Heart left ventricle (tissue), 16 donors: ENCODE results near the gene CWC27. TPM values are rescaled to one million over a fixed set of nuclear protein-coding genes. Genes with fewer than 3 reads are reported as not detected.

ENCODE experiments used
- ATAC-seq, 4 donors: fragments of 200-7000 bp; cut with Tn5 transposase; one replicate each; pipeline ENCODE4 v1.9.1; 2020 to 2022; ENCODE audit warnings: moderate library complexity in 4 of 4, mild to moderate bottlenecking in 3 of 4, moderate number of reproducible peaks in 1 of 4
- DNase-seq, 5 donors: peaks; one replicate each; pipeline ENCODE4 v3.0.0-alpha.2; 2020
- H3K27ac ChIP-seq, 12 donors: fragments of 200-600 bp; sonication (generic) in 4 of 12; one replicate each; pipeline versions ENCODE4 v1.5.0 to v1.8.0; 2016 to 2022; ENCODE audit warnings: mild to moderate bottlenecking in 2 of 12
- H3K27me3 ChIP-seq, 9 donors: fragments of 200-600 bp; sonication (generic) in 2 of 9; one replicate each; pipeline versions ENCODE4 v1.5.1 to v1.8.0; 2016 to 2022; ENCODE audit warnings: mild to moderate bottlenecking in 3 of 9
- H3K36me3 ChIP-seq, 9 donors: fragments of 200-600 bp; sonication (generic) in 2 of 9; one replicate each; pipeline versions ENCODE4 v1.5.0 to v1.8.0; 2018 to 2022; ENCODE audit warnings: mild to moderate bottlenecking in 2 of 9
- H3K4me1 ChIP-seq, 12 donors: fragments of 200-600 bp; sonication (generic) in 4 of 12; one replicate each; pipeline versions ENCODE4 v1.5.0 to v1.8.0; 2016 to 2022; ENCODE audit warnings: mild to moderate bottlenecking in 3 of 12
- H3K4me3 ChIP-seq, 12 donors: fragments of 200-600 bp; sonication (generic) in 4 of 12; one replicate each; pipeline versions ENCODE4 v1.5.0 to v1.8.0; 2017 to 2022; ENCODE audit warnings: mild to moderate bottlenecking in 9 of 12, moderate library complexity in 4 of 12
- H3K9me3 ChIP-seq, 12 donors: fragments of 200-600 bp; sonication (generic) in 4 of 12; one replicate each; pipeline versions ENCODE4 v1.5.0 to v1.8.0; 2016 to 2022; ENCODE audit warnings: mild to moderate bottlenecking in 1 of 12
- POLR2A ChIP-seq, 2 donors: fragments of 450-650 bp; IDR thresholded peaks; one replicate each; pipeline ENCODE4 v1.6.1; 2017; ENCODE audit warnings: antibody characterized with exemption in 2 of 2, mild to moderate bottlenecking in 2 of 2, moderate library complexity in 2 of 2
- WGBS, 4 donors: extraction: QIAGEN DNeasy Blood & Tissue Kit in 2 of 4; methylation state at CpG; one replicate each; pipeline versions ENCODE4 v1.1.5 to v1.1.7; 2013 to 2018; 5-methylcytosine and 5-hydroxymethylcytosine counted together
- intact Hi-C, 10 donors: fragments of 100-400 bp; cut with DNase I; formaldehyde crosslinking; loops; one replicate each; pipeline versions ENCODE4 v1.11.1 to v1.14.2; 2022
- polyA plus RNA-seq, 2 donors: library from polyadenylated mRNA; stranded (reverse); fragments of 200-250 nt; gene quantifications; one replicate each; pipeline ENCODE4 v1.2.3, GENCODE V29; 2013
- total RNA-seq, 9 donors: library from RNA; depleted of rRNA in 2 of 9; stranded (reverse); fragments of >200 nt in 2 of 9; fragmentation: NEBNext Ultra II Directional in 3 of 9; extraction: Animal tissue kit (Norgen Biotek cat#: 25700) in 3 of 9; gene quantifications; one replicate each; pipeline versions ENCODE4 v1.1.0 to v1.2.4, GENCODE V29; 2016 to 2023
- TF ChIP-seq, protein P1 (sequence below), 12 donors: fragments of 200-600 bp; sonication (generic) in 4 of 12; IDR thresholded peaks; one replicate each; pipeline versions ENCODE4 v1.5.0 to v1.8.0; 2018 to 2022; ENCODE audit warnings: antibody characterized with exemption in 12 of 12, mild to moderate bottlenecking in 5 of 12
- donor health status: ischemic (EF 13 %, LVEDD 7.1; RV severe dilation, severe dysfunction).
- donor health status: healthy with polysubstance abuse.
- donor health status: DM: no; HTN: yes; CAD: no.
- donor health status: DM: no; HTN: no; CAD: no.
- donor health status: ischemic (EF 25% LVEDD 6.9; RV normal size, moderate dysfunction).
- donor health status: ischemic (EF 25% LVEDD 5.7; RV mildly dilated, moderate dysfunction).
- donor health status: healthy.
- donor health status: DM: yes; HTN: yes; CAD: no.
- donor health status: ischemic (EF 35%, LVEDD 5.7; RV mildly dilated, moderate dysfunction).
- donor health status: nonischemic (EF 11% LVEDD 7.7; RV severe dilation, severe dysfunction).
- donor health status: DM: yes; HTN: yes; CAD: no.
- donor health status: PGD.
- donor health status: ischemic (EF 29% LVEDD 5.4; RV normal size, mild dysfunction).
- donor health status: nonischemic (EF 23%, LVEDD 6.1; RV moderate dilation, normal function).

Gene CWC27
- total and polyA plus RNA-seq, 11 donors: 10.7 to 33.3 (median 23.5) TPM

DNA sequence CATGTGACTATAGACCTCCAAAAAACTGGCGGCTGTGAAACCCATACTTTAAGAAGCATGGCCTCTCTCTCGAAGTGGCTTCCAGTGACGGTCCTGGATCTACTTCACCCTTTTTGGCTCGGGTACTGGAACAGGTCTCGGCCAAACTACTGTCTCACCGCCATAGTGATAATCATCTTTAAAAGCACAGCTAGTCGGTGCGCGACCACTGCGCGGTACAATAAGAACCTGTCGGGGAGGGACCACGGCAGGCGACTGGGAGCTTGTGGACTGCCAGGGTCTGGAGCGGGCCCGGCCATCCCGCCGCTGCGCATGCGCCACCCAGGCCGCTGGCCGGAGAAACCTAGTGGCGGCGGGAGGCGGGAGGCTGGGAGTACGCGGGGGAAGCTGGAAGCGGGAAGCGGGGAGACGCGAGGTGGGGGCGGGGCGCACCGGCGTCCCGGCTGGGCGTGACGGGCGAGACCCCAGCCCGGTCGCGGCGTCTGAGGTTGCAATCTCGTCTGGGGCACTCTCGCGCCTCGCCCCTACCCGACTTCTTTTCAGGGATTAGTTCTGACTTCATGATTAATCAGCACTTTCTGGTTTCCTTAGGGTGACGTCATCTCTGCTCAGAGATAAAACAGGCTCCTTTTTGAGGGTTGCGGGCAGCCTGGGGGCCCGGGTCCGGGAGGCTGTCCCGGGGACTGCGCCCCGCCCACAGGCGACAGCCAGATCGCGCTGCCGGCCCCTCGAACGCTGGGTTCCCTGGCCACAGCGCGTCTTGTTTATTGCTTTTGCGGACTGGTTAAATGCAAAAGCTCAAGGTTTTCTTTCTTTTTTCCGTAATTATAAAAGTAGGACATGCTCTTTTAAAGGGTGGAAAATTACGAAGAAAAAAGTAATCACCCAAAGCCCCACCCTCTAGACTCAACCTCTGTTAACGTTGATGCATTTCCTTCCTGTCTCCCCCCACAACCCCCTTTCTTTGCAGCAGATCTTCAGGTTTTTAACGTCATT is 266.8 kb downstream of the CWC27 start:
- peaks cover 0 to 54% (median 28%) of the 10 kb centered on the region in 12 donors for H3K4me1 ChIP-seq
- peak; percentile 81 to 95 (median 92) for ATAC-seq
- no peaks in the 10 kb centered on the region for H3K9me3 ChIP-seq
- H3K27ac ChIP-seq: peak overlapping the region; percentile 92 to 100 (median 96)
- no peaks in the 10 kb centered on the region for H3K36me3 ChIP-seq
- WGBS, 4 donors: 1 to 2% (median 2%) methylated on average over 32 to 68 of the region's 68 CpGs
- peak overlapping the region; percentile 45 to 86 (median 69) for H3K4me3 ChIP-seq
- DNase-seq: peak; percentile 92 to 95 (median 93)
- H3K27me3 ChIP-seq: no peaks in the 10 kb centered on the region
- intact Hi-C loops: loop anchor here in 7 of 10 donors (5.0 to 10.0 kb wide), 11 partner anchors 42 to 449 kb away; partner anchors contain the start of gene ADAMTS6 (in 4 of the 7)
- TF ChIP-seq, protein P1, sequence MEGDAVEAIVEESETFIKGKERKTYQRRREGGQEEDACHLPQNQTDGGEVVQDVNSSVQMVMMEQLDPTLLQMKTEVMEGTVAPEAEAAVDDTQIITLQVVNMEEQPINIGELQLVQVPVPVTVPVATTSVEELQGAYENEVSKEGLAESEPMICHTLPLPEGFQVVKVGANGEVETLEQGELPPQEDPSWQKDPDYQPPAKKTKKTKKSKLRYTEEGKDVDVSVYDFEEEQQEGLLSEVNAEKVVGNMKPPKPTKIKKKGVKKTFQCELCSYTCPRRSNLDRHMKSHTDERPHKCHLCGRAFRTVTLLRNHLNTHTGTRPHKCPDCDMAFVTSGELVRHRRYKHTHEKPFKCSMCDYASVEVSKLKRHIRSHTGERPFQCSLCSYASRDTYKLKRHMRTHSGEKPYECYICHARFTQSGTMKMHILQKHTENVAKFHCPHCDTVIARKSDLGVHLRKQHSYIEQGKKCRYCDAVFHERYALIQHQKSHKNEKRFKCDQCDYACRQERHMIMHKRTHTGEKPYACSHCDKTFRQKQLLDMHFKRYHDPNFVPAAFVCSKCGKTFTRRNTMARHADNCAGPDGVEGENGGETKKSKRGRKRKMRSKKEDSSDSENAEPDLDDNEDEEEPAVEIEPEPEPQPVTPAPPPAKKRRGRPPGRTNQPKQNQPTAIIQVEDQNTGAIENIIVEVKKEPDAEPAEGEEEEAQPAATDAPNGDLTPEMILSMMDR (IDR thresholded peaks at IDR 0.05): peak in 3 of 12 donors; percentile 5 to 33 (median 21)
- peak in 1 of 2 donors; percentile 63 for TF ChIP-seq POLR2A (IDR thresholded peaks at IDR 0.05)

DNA sequence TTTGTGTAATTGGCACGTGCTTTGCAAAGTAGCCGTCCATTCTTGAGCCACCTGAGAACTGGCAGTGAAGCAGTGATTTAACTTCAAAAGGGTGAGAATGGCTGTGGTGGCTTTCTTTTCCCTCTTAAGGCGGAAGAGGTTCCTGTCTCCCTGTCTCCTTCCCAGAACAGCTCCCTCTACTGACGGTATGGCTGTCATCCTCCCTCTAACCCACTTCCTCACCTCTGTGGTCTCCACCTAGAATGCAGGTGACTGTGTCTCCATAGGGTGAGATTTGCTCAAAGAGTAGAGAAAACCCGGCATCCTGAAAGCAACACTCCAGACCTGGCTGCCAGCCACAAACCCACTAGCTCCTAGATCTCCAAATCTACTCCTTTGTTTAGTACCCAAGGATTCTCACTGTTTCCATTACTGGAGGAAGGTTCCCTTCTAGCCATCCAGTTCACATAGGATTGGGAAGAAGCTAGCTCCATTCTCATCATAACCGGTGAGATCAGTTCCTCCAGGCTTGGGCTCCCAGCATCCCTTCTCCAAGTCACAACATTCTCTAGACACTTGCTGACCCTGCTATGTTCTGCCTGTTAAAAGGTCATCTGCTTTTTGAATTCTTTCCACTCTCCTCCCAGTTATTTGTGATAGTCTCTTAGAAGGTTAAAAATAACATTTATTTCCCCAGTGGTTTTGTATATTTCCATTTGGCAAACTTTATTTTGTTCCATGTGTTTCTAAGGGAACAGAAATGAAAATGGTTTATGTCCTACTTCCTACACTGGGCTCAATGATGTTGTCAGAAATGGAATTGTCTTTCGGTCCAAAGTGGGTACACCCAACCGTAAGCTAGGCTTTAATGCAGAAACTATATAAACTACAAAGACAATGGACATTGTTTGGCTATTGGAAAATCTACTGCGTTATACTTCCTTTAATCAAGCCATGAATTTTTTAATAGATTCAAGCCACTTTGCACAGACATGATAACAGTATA is 269.4 kb downstream of the CWC27 start:
- TF ChIP-seq, protein P1 (IDR thresholded peaks at IDR 0.05): peak in 8 of 12 donors; percentile 6 to 41 (median 29)
- no peak for TF ChIP-seq POLR2A (IDR thresholded peaks at IDR 0.05)
- ATAC-seq (peak in 3 of 4 donors; percentile 29 to 54 (median 29)), DNase-seq (peak in 3 of 5 donors; percentile 37 to 44 (median 41))
- Histone ChIP-seq H3K36me3 (no peaks in the 10 kb centered on the region), H3K4me3 (no peak overlapping the region), H3K27me3 (no peaks in the 10 kb centered on the region), H3K4me1 (peaks cover 0 to 71% (median 39%) of the 10 kb centered on the region in 12 donors), H3K9me3 (no peaks in the 10 kb centered on the region), H3K27ac (peak overlapping the region; percentile 55 to 100 (median 95))
- intact Hi-C loops: loop anchor here in 7 of 10 donors (1.0 to 10.0 kb wide), 12 partner anchors 39 to 447 kb away; partner anchors contain the start of gene ADAMTS6 (in 4 of the 7)
- 63 to 70% (median 66%) methylated on average over 9 of the region's 9 CpGs for WGBS, 4 donors

DNA sequence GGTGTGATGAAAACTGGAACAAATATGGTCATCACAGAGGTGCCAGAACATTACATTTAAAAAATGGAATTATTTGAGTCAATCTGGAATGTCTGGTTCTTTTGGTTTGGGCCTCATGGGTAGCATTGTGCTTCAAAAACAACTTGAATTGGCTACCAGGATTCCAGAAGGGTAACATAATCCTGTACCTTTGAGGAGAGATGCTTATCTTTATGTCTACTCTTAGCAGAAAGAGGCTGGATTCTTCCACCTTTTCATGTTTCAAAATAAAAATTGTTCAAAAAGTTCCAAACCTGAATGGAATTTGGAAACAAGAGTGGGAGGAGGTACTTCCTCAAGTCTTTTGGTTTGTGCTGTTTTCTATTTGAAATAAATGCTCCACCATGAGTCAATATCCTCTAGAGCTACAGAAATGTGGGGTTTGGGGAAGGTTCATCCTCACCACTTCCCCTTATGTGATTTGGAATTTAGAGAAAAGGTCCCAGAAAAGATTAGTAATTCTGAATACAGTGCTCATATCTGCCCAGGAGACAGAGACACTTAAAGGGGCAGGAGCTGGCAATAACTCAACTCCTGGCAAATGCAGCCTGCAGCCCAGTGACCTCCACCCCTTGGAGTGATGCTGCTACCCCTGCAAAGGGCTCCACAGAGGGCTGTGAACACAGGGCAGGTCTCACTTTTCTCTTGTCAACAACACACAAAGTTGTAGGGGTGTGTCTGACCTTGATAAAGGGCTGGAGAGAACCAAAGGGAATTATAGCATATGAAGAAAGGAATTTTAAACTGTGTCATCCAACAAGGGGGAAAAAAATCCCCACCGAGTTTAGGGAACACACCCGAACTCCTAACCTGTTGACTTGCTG is 272.8 kb downstream of the CWC27 start:
- H3K9me3 ChIP-seq: no peaks in the 10 kb centered on the region
- H3K4me3 ChIP-seq: no peak overlapping the region
- ATAC-seq: peak in 3 of 4 donors; percentile 14 to 65 (median 57)
- TF ChIP-seq, protein P1 (IDR thresholded peaks at IDR 0.05): no peak
- no peak for TF ChIP-seq POLR2A (IDR thresholded peaks at IDR 0.05)
- WGBS, 4 donors: 53 to 76% (median 74%) methylated on average over 2 of the region's 2 CpGs
- H3K27me3 ChIP-seq: no peaks in the 10 kb centered on the region
- intact Hi-C loops: no loop called here
- H3K36me3 ChIP-seq: no peaks in the 10 kb centered on the region
- DNase-seq: peak in 1 of 5 donors; percentile 37
- H3K4me1 ChIP-seq: peaks cover 0 to 51% (median 27%) of the 10 kb centered on the region in 12 donors
- H3K27ac ChIP-seq: peak overlapping the region in 9 of 12 donors; percentile 2 to 77 (median 40)
